Rectal smooth muscle tissue (tissue), 1 donor: ENCODE data around the gene WDR5B.
"Not testable (repeated sequence)": the region's sequence is repeated elsewhere in the genome, so short reads cannot be mapped to it uniquely, and the experiment has no call there.

Source experiments
- H3K27ac ChIP-seq: one replicate; pipeline ENCODE4 v1.7.0; 2013; ENCODE audit warnings: low read depth, low read length, inconsistent platforms
- H3K27me3 ChIP-seq: one replicate; pipeline ENCODE4 v1.7.0; 2013; ENCODE audit warnings: low read length; ENCODE audit not compliant: control insufficient read depth, insufficient read depth
- H3K36me3 ChIP-seq: one replicate; pipeline ENCODE4 v1.7.0; 2013; ENCODE audit warnings: low read length; ENCODE audit not compliant: control insufficient read depth, insufficient read depth
- H3K4me1 ChIP-seq: one replicate; pipeline ENCODE4 v1.7.0; 2013; ENCODE audit warnings: low read length; ENCODE audit not compliant: control insufficient read depth, insufficient read depth
- H3K4me3 ChIP-seq: one replicate; pipeline ENCODE4 v1.7.0; 2013; ENCODE audit warnings: low read length
- H3K9ac ChIP-seq: one replicate; pipeline ENCODE4 v1.7.0; 2013; ENCODE audit warnings: low read length

WDR5B gene

GRCh38 chr3:122387709-122388108 lies 28.2 kb downstream of the WDR5B start:
- Histone ChIP-seq H3K27me3 (no peaks in the 10 kb centered on the region), H3K36me3 (no peaks in the 10 kb centered on the region), H3K9ac (no peak overlapping the region), H3K4me1 (peaks cover 3% of the 10 kb centered on the region), H3K27ac (no peak overlapping the region), H3K4me3 (no peak overlapping the region)

GRCh38 chr3:122383771-122384697 lies 31.8 kb downstream of the WDR5B start, which contains the start of gene FAM162A:
Gene FAM162A (plus strand): TSS chr3:122384182. CDS start chr3:122384266, 84 bp downstream.
- no peaks in the 10 kb centered on the region for H3K27me3 ChIP-seq
- H3K27ac ChIP-seq, result peak within 1 kb of the TSS; percentile 94
- H3K9ac ChIP-seq, result peak within 1 kb of the TSS; percentile 53
- H3K36me3 ChIP-seq, result no peaks in the 10 kb centered on the region
- H3K4me1 ChIP-seq, result peaks cover 8% of the 10 kb centered on the region
- peak within 1 kb of the TSS; percentile 95 for H3K4me3 ChIP-seq

- Histone ChIP-seq H3K27me3 (no peaks in the 10 kb centered on the region), H3K9ac (peak within 1 kb of the TSS; percentile 70), H3K36me3 (no peaks in the 10 kb centered on the region), H3K4me3 (peak within 1 kb of the TSS; percentile 95), H3K27ac (peak within 1 kb of the TSS; percentile 94), H3K4me1 (peaks cover 8% of the 10 kb centered on the region)
Observed at GRCh38 chr3:122382888-122383666, 32.8 kb downstream of the WDR5B start, which contains the start of gene MIX23. Gene MIX23 (minus strand): TSS chr3:122383231. CDS start chr3:122383224, 7 bp downstream.

DNA sequence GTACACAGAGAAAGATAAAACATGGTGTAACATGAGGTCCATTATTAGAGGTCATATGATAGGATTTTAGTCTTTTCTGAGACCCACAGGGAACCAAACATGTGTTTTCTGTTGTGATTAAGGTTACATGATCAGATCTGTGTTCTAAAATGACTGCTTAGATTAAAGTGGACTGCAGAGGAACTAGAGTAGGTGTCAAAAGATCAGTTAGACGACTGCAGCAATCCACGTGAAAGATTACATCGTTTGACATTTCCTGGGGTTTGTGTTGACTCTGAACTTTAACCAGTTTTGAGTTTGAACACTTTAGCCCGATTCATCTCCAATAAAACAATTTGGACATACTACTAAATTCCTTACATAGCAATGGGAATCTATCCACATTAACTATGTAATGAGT lies 37.9 kb downstream of the WDR5B start:
- Histone ChIP-seq H3K27me3 (no peaks in the 10 kb centered on the region), H3K4me3 (no peak overlapping the region), H3K27ac (no peak overlapping the region), H3K9ac (no peak overlapping the region), H3K4me1 (peaks cover 5% of the 10 kb centered on the region), H3K36me3 (no peaks in the 10 kb centered on the region)

GRCh38 chr3:122374034-122374433 lies 41.8 kb downstream of the WDR5B start:
- no peaks in the 10 kb centered on the region for H3K27me3 ChIP-seq
- H3K9ac ChIP-seq, result no peak overlapping the region
- no peaks in the 10 kb centered on the region for H3K4me1 ChIP-seq
- no peak overlapping the region for H3K4me3 ChIP-seq
- H3K36me3 ChIP-seq, result no peaks in the 10 kb centered on the region
- no peak overlapping the region for H3K27ac ChIP-seq

DNA sequence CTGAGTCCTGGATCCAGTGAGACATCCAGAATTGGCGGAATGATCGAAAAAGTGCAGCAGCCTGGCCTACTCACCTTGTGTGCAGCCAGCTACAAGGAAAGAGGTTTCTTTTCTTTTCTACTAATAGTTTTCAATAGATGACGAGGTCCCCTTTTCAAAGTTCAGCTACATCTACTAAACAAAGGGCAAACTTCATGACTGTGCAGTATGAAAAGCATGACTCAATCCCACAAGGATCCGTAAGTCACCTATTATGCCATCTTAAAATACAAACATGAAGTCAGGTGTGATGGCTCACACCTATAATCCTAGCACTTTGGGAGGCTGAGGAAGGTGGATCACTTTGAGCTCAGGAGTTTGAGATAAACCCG lies 49.5 kb downstream of the WDR5B start:
- Histone ChIP-seq H3K9ac (no peak overlapping the region), H3K27me3 (no peaks in the 10 kb centered on the region), H3K4me3 (no peak overlapping the region), H3K4me1 (no peaks in the 10 kb centered on the region), H3K27ac (no peak overlapping the region), H3K36me3 (peaks cover 5% of the 10 kb centered on the region)

DNA sequence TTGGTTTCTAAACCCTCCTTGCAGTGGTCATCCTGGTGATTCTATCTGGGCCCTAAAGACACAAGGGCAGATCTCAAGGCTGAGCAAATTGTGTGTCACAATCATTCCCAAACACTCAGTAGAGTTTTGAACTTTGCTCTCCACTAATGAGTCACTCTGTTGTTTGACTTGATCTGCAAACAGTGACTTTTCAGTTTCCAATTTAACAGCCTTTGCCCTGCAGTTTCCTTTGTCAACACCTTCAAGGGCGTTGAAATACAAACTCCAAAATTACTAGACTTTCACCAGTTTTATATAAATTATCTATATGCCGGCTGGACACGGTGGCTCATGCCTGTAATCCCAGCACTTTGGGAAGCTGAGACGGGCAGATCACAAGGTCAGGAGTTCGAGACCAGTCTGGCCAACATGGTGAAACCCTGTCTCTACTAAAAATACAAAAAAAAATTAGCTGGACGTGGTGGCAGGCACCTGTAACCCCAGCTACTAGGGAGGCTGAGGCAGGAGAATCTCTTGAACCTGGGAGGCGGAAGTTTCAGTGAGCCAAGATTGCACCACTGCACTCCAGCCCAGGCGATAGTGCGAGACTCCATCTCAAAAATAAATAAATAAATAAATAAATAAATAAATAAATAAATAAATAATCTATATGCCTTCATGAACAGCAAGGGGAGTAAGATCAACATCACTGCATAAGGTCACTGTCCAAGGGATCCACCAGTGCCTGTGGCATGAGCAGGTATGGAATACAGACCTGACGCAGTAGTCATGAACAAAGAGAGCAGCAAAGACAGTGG lies 50.1 kb downstream of the WDR5B start:
- H3K27ac ChIP-seq, H3K9ac ChIP-seq, H3K4me3 ChIP-seq, H3K36me3 ChIP-seq, H3K4me1 ChIP-seq, H3K27me3 ChIP-seq: not testable (repeated sequence)

DNA sequence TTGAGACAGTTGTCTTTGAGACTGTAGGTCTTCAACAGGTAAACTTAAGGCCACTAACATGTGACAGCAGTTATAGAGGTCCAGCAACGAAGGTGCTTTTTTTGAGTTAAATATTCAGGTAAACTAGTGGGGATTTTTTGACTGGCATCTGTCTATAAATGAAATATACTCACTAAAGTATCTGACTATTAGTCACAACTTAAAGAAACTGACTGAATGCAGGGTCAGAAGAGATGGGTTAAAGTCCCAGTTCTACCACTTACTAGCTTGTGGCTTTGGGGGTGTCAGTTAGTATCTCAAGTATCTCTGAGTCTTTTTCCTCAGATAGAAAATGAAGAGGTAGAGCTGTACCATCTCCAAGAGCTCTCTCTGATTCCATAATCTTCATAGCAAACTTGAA lies 50.8 kb downstream of the WDR5B start:
- Histone ChIP-seq H3K36me3 (peaks cover 5% of the 10 kb centered on the region), H3K4me1 (no peaks in the 10 kb centered on the region), H3K27ac (no peak overlapping the region)

GRCh38 chr3:122364490-122364889 lies 51.4 kb downstream of the WDR5B start:
- no peak overlapping the region for H3K9ac ChIP-seq
- no peak overlapping the region for H3K27ac ChIP-seq
- no peaks in the 10 kb centered on the region for H3K27me3 ChIP-seq
- no peak overlapping the region for H3K4me3 ChIP-seq
- peaks cover 5% of the 10 kb centered on the region for H3K36me3 ChIP-seq
- H3K4me1 ChIP-seq, result no peaks in the 10 kb centered on the region

More for the DNA sequence above, 50.8 kb downstream of the WDR5B start:
- no peak overlapping the region for H3K9ac ChIP-seq
- H3K4me3 ChIP-seq, result no peak overlapping the region
- no peaks in the 10 kb centered on the region for H3K27me3 ChIP-seq
